ENCODE data around the gene WBP1.
"Not testable (repeated sequence)": the region's sequence is repeated elsewhere in the genome, so short reads cannot be mapped to it uniquely, and the experiment has no call there.

WBP1 gene

DNA sequence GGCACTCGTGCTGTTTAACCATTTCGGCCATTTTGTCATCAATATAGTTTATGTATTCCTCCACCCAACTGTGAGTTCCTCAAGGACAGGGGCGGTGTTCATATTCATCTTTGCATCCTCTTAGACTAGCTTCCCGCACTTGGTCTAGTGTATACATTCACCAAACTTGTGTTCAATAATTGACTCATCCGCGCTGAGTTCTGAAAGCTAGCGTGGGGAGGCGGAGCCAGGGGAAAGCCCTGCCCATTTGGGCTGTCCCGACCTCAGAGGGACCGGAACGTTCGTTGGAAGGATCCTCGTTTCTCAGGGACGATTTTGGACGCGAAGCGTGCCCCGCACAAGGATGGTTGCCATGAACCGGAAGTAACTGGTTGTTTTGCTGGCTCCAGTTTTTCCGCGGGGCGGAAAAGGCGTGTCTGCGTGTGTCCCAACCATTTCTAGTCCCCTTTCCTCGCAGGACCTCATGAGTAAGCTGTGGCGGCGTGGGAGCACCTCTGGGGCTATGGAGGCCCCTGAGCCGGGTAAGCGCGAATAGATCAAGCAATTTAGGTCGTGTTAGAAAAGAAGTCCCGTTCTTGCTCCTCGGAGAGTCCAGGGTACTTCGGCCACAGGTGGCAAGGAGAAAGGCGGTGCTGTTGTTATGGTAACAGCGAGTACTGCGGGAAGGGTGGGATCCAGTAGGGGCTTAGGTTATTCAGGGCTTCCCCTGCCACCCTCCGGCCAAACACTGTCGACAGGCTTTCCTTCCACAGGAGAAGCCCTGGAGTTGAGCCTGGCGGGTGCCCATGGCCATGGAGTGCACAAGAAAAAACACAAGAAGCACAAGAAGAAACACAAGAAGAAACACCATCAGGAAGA, 3.4 kb upstream of the WBP1 start, which contains the start of gene INO80B:
TSS of gene INO80B (plus strand) at position 434 of the 858 bp plus-strand sequence. CDS start at position 464, 30 bp downstream.
- peak; percentile 94 to 95 for DNase-seq (ENCODE audit: low read depth in 2 of 2)

DNA sequence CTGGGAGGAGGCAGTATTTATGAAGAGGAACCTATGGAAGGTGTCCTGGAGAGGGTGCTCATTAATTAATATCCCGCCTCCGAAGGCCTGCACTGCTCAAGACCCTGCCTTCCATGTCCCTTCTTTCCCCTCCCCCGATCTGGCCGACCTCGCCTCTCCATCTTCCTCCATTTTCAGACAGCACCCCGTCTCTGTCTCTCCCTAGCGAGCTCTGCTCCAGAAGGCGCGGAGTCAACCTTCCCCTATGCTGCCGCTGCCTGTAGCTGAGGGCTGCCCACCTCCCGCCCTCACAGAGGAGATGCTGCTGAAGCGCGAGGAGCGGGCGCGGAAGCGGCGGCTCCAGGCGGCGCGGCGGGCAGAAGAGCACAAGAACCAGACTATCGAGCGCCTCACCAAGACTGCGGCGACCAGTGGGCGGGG, 1.1 kb upstream of the WBP1 start:
- no peak for DNase-seq (ENCODE audit: low read depth in 2 of 2)

DNA sequence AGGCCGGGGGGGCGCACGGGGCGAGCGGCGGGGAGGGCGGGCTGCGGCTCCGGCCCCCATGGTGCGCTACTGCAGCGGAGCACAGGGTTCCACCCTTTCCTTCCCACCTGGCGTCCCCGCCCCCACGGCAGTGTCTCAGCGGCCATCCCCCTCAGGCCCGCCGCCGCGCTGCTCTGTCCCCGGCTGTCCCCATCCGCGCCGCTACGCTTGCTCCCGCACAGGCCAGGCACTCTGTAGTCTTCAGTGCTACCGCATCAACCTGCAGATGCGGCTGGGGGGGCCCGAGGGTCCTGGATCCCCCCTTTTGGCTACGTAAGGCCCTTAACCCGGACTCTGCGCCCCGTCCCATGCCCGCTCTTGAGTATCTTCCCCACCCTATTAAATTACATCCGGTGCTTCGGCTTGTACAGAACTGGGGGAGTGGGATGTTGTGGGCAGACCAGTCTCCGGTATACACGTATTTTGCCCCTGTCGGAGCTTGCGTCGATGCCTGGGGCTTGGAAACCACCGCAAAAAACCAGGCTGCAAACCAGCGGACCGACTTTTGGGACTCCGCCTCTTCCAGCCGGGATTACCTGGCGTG, 598 bp upstream of the WBP1 start:
- DNase-seq (ENCODE audit: low read depth in 2 of 2) = no peak

DNA sequence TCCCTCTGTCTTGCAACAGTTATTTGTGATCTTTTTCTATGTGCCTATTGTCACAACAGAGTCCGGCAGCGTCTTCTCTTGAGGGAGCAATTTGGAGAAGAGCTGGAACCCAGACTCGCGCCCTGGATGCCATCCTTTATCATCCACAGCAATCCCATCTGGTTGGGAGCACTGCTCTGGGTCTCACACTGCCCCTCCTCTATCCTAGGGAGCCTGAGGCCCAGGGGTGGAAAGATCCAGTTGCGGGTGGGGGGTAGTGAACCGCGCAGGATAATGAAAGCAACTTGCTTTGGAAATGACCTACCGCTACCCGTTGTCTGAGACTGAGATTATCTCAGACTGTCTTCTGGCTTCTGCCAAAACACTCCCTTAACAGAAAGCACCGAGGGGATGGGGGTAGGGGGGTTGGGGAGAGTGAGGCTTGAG, 713 bp downstream of the WBP1 start:
- no peak for DNase-seq (ENCODE audit: low read depth in 2 of 2)

DNA sequence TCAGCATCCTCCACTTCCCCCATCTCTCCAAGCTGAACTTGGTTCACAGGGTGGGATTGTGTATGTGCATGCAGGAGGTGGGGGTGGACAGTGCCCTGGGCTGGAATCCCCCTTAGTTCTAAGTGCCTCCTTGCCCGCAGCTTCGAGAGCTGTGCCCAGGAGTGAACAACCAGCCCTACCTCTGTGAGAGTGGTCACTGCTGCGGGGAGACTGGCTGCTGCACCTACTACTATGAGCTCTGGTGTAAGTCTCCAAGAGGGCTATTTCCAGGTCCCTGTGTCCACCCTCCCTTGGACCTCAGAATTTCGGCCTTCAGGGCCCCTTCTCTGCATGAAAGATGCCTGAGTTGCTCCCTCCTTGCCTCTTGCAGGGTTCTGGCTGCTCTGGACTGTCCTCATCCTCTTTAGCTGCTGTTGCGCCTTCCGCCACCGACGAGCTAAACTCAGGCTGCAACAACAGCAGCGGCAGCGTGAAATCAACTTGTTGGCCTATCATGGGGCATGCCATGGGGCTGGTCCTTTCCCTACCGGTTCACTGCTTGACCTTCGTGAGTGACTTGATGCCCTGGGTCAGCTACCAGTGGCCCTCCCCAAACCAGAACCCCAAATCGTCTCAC, 1.4 kb downstream of the WBP1 start:
- DNase-seq (ENCODE audit: low read depth in 2 of 2) = not testable (repeated sequence)

DNA sequence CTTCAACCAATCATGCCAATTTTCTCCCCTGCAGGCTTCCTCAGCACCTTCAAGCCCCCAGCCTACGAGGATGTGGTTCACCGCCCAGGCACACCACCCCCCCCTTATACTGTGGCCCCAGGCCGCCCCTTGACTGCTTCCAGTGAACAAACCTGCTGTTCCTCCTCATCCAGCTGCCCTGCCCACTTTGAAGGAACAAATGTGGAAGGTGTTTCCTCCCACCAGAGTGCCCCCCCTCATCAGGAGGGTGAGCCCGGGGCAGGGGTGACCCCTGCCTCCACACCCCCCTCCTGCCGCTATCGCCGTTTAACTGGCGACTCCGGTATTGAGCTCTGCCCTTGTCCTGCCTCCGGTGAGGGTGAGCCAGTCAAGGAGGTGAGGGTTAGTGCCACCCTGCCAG, 1.9 kb downstream of the WBP1 start:
- DNase-seq (ENCODE audit: low read depth in 2 of 2) = not testable (repeated sequence)

DNA sequence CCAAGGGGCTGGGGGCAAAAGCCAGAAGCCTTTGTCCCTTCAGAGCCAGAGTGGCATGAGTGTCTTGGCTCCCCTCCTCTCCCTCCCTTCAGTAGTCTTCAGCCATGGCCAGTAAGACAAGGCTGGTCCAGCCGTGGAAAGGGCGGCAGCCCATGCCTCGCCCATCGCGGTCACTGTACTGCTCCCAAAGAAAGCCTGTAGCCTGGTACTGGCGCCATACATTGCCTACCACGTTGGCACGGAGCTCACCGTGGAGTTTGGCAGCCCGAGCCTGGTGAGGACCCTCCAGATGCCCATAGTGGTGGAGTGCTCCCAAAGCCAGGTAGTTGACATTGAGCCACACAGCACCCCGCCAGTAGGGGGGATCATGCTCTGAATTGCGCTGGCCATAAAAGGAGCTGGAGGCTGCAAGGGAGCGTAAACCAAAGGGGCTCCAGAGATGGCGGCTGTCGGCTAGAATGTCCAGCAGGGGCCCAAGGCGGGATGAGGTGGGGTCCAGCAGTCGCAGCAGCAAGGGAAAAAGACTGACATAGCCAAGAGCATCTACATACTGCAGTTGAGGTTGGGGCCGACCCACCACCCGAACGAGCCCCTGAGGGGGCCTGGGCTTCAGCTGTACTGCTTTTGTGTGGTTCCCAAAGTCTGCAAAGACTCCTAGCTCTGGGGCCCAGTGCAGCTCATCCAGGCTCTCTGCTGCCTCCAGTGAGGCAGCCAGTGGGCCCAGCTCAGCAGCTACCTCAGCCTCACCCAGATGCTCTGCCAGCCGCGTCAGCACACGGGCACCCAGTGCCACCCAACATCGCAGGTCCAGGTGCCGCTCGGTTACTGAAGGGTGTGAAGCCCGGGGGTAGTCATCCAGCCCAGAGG, 3.2 kb downstream of the WBP1 start:
- no peak for DNase-seq (ENCODE audit: low read depth in 2 of 2)

DNA sequence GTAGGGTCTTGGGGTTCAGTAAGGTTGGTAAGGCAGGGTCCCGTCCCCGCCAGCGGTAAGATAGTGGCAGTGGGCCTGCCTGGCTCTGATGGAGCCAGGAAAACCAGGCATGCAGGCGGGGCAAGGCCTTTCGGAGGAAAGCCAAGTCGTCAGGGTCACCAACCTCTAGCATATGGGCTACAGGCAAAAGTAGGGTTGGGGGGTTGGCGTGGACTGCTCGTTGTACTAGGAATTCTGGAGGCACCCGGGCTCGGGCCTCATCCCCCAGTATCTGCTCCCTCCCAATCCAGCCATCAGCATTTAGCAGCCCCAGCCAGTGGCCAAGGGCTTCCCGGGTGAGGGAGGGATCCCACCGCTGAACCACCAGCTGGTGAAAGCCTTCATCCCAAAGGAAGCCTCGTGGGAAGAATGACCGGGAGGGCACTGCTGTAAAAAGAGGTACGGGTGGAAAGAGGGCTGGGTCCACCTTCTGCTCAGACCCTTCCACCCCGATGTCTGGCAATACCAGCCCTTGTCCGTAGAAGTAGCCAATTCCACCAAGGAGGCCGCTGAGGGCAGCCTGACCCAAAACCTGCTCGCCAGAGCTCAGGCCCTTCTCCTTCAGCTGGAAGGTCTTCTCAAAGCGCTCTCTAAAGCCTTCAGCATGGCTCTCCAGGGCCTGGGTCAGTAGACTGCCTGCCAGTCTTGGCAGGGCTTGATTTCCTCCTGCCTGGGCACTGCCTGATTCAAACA, 4.0 kb downstream of the WBP1 start:
- no peak for DNase-seq (ENCODE audit: low read depth in 2 of 2)

DNA sequence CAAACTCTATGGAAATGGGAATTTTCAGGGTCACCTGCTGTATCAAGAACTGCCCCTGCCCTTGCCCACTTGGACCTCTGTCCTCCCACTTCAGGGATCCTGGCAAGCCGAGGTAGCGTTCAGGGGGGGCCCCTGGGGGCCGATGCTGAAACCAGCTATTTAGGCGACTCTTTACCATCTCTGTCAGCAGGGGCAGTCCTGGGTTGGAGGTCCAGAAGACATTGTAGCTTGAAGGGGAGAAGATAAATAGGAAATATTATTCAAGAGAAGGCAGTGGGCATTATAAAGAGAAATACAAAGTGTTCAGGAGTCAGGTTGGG, 4.5 kb downstream of the WBP1 start:
- no peak for DNase-seq (ENCODE audit: low read depth in 2 of 2)

DNA sequence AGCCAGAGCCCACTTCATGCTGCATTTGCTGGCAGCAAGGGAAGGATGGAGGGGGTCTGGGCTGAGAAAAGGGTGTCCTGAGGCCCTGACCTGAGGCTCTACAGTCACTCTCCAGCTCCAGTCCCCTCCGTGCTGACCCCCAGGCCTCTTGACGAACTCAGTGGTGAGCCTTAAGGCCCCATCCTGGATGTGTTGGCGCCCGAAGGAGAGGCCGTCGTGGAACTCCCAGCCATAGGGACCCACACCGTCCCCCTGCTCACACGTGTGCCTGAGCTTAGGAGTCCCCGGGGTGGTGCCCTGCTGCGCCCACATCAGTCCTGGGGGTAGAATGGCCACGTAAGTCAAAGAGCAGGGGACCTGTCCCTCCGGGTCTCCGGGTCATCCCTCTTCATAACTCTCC, 6.2 kb downstream of the WBP1 start:
- DNase-seq (ENCODE audit: low read depth in 2 of 2) = no peak

DNA sequence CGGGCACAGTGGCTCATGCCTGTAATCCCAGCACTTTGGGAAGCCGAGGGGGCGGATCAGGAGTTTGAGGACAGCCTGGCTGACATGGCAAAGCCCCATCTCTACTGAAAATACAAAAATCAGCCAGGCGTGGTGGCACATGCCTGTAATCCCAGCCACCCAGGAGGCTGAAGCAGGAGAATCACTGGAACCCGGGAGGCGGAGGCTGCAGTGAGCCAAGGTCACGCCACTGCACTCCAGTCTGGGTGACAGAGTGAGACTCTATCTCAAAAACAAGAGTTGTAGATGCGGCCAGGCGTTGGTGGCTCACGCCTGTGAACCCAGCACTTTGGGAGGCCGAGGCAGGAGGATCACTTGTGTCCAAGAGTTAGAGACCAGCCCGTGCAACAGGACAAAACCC, 12.5 kb downstream of the WBP1 start:
- DNase-seq (ENCODE audit: low read depth in 2 of 2) = not testable (repeated sequence)

DNA sequence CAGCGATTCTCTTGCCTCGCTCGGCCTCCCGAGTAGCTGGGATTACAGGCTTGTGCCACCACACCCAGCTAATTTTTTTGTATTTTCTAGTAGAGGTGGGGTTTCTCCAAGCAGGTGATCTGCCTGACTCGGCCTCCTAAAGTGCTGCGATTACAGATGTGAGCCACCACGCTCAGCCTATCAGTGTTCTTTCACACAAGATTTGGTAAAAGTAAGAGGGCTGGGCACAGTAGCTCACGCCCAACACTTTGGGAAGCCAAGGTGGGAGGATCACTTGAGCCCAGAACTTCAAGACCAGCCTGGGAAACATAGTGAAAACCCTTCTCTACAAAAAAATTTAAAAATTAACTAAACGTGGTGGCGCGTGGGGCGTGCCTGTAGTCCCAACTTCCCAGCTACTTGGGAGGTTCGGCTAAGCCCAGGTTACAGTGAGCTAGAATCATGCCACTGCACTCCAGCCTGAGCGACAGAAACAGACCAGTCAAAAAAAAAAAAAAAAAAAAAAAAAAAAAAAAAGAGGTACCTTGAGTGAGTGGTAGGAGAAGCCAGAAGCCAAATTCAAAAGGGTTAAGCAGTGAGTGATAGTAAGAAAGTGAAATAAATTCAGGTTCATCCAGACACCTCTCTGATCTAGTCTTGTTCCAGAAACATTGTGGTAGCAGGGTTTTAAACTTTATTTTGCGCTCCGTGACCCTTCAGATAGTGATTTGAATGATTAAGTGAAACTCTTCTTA, 13.3 kb downstream of the WBP1 start:
- no peak for DNase-seq (ENCODE audit: low read depth in 2 of 2)

DNA sequence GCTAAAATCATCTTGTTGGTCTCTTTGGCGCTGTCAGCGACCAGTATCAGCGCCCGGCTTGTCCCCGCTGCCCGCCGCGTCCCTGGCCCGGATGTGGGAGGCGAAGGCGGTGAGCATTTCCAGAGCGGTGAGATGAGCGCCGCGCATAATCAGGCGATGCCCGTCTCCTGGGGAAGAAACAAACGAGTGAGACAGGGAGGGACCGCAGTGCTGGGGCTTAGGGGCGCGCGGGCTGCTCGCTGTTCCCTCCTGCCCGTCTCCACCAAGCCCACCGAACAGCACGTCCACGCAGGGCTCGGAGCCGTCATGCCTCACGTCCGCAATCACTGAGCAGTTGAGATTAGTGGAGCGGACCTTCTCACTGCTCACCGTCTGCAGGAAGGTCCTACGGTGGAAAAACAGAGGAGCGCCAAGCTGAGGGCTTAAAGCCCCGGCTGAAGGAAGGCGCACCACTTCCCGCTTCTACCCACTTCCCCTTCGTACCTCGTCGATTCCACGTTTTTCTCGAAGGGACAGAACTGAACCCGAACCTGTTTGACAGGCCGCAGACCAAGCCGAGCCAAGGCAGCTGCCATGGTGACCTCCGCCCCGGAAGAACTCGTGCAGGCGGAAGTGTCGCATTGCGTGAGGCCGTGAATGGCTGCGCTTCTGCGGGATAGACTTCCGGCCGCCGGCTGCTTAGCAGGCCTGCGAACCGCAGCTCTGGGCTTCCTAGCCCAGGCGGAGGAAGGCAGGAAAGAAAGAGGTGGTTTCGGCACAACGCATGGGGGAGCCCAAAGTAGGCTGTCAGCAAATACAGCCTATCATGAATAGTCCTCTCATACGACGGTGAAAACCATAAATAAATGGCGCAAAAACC, 14.1 kb downstream of the WBP1 start, which contains the start of gene MRPL53:
TSS of gene MRPL53 (minus strand) at position 595 of the 859 bp plus-strand sequence. CDS start at position 575, 20 bp downstream.
- DNase-seq (ENCODE audit: low read depth in 2 of 2) = peak; percentile 80 to 86

DNA sequence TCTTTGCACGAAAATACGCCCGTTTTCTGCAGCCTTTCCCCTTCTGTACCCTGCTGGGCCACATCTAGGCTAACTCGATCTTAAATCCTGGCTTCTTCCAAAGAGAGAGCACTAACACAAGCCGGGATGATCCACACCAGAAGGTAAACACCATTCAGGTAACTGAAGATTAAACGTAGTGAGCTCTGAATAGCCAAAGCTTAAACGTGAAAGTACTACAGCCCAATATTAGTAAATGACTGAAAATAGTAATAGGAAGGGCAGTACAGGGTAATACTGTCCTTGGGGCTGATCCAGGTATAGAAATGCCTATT, 14.7 kb downstream of the WBP1 start:
- no peak for DNase-seq (ENCODE audit: low read depth in 2 of 2)

DNA sequence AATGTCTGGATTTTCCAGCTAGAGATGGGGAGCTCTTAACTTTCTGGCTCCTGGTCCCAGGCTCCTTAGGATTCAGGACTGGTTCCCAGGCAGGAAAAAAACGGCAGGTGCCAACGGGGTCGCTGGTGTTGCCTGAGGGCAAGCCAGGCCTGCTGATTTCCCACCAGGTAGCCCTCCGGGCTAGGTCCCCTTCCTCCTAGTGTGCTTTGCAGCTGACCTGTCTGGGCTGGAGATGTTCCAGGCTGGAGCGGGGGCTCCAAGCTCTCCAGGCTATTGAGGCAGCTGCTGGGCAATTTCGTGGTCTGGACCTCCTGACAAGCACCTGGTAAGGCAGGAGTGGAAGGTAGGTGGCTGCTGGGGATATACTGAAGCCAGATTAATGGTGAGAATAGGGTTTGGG, 16.2 kb downstream of the WBP1 start:
- no peak for DNase-seq (ENCODE audit: low read depth in 2 of 2)

DNA sequence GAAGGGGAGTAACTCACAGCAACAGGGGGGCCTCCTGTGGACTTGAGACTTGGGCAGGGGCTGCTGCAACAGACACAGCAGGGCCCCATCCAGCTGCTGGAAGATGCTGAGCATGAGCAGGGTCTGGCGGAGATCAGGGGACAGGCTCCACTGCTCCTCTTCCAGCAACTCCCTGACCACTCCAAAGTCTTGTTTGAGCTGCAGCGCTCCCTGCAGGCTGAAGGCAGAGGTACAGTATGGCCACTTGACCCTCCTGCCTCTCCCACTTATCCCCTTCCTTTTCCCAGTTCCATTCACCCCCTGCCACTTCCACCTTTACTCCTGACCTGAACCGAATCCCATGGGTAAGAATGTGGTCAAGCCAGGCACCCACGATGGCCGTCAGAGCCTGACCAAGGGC, 16.7 kb downstream of the WBP1 start:
- DNase-seq (ENCODE audit: low read depth in 2 of 2) = no peak

DNA sequence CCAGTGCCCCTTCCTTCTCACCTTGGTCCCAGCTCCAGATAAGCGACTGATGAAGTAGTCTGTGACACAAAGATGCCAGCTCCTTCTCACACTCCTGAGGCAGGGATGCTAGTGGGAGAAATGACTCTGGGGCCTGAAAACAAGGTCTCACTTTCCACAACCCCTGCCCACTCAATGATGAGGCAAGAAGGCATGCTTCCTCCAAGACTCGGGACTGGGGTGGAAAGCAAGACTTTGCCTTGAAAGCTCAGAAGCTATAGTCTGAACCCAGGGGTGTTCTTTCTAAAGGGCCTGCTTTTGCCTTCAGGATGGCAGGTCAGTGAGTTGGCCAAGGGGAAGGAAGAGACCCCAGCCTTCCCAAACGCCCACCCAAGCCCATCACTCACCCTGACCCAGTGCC, 23.2 kb downstream of the WBP1 start:
- DNase-seq (ENCODE audit: low read depth in 2 of 2) = no peak

DNA sequence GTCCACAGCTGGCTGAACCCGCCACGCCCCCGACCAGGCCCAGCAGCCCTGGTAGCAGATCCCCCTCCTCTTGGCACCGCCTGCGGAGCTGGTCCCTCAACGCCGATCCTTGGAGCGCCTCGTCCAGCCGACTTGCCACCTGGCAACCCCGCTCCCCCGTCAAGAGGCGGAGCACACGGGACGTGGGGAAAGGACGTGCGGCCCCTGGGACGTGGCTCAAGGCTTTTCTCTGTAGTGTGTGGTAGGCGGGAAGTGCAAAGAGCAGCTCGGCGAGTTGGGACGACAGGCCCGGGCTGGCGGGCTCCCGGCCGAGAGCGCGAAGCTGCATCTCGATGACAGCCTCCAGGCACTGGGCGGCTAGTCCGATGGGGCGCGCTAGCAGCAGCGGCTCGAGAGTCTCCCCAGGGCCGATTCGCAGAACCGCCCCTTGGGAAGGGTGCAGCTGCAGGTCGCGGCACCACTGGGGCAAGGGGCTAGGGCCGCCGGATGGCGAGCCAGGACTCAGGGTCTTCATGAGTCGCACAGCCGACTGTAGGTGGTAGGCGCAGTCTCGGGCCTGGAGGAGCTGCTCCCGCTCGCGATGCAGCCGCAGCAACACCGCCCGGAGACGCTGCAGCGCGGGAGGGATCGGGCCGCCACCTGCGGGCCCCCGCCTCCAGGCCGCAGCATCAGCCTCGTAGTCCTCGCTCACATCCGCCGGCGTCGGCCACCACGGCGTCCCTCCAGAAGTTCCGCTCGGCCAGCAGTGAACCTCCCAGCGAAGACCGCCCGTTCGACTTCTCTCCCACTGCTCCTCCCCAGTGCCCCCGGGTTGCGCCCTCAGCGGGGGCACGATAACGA, 23.9 kb downstream of the WBP1 start:
- DNase-seq (ENCODE audit: low read depth in 2 of 2) = no peak

Data from fibroblast of skin of left biceps (primary cell).